K562 (cell line): ENCODE results near the gene TMEM132D.

Source experiments
- EZH2 ChIP-seq: IDR thresholded peaks from 2 replicates; pipeline ENCODE4 v1.6.1; 2012; ENCODE audit warnings: low read depth, mild to moderate bottlenecking, inconsistent platforms, low read length, borderline replicate concordance
- GATA2 ChIP-seq: sonication (generic); formaldehyde crosslinking; IDR thresholded peaks from 2 replicates; pipeline ENCODE4 v1.4.0; 2020; ENCODE audit warnings: mild to moderate bottlenecking, missing genetic modification reagents
- GTF2F1 ChIP-seq: IDR thresholded peaks from 2 replicates; pipeline ENCODE4 v1.6.1; 2011; ENCODE audit warnings: low read depth, low read length, improper control_type of control experiment
- NFIC ChIP-seq: fragments of 450-650 bp; IDR thresholded peaks from 2 replicates; pipeline ENCODE4 v1.6.1; 2017; ENCODE audit warnings: mild to moderate bottlenecking, inconsistent platforms
- TAF1 ChIP-seq: IDR thresholded peaks from 2 replicates; pipeline ENCODE4 v1.6.1; 2011; ENCODE audit warnings: mild to moderate bottlenecking, low read length, moderate library complexity; ENCODE audit not compliant: insufficient read depth, control insufficient read depth, severe bottlenecking; ENCODE audit errors: extremely low read depth
- U2AF1 ChIP-seq: fragments of 200-400 bp; formaldehyde crosslinking; optimal IDR thresholded peaks from 2 replicates; pipeline ENCODE3; 2017; ENCODE audit warnings: mild to moderate bottlenecking, low read depth, low read length, moderate library complexity

GRCh38 chr12:129750421-129750820 is 153.4 kb downstream of the TMEM132D start:
- TF ChIP-seq TAF1 = no peak
- no peak for TF ChIP-seq GATA2 (CRISPR knock-in tag)
- TF ChIP-seq U2AF1 = no peak
- TF ChIP-seq NFIC = no peak
- TF ChIP-seq EZH2 = no peak
- TF ChIP-seq GTF2F1 = no peak
